ENCODE measurements around the gene NUAK1.

DNA sequence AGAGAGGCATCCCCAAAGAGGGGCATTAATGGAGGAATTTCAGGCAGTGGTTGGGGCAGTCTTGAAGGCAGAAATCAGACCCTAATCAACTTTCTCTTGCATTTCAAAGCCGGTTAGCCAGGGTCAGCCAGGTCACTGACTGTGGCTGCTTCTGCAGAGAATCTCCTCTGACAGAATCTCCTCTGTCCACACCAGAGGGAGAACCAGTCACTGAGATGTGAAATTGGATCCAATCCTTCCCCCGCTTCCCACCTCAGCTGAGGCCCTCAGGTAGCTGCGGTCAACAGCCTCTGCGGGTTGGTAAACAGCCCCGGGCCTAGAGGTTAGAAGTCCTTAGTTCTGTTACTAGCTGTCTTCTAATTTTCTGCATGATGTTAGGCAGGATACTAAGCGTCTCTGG lies 39.8 kb upstream of the NUAK1 start:
- TF ChIP-seq POLR2AphosphoS5 (IDR thresholded peaks at IDR 0.05) = no peak
- TF ChIP-seq, protein P1, sequence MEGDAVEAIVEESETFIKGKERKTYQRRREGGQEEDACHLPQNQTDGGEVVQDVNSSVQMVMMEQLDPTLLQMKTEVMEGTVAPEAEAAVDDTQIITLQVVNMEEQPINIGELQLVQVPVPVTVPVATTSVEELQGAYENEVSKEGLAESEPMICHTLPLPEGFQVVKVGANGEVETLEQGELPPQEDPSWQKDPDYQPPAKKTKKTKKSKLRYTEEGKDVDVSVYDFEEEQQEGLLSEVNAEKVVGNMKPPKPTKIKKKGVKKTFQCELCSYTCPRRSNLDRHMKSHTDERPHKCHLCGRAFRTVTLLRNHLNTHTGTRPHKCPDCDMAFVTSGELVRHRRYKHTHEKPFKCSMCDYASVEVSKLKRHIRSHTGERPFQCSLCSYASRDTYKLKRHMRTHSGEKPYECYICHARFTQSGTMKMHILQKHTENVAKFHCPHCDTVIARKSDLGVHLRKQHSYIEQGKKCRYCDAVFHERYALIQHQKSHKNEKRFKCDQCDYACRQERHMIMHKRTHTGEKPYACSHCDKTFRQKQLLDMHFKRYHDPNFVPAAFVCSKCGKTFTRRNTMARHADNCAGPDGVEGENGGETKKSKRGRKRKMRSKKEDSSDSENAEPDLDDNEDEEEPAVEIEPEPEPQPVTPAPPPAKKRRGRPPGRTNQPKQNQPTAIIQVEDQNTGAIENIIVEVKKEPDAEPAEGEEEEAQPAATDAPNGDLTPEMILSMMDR (IDR thresholded peaks at IDR 0.05) = no peak
- no peak for TF ChIP-seq EP300 (IDR thresholded peaks at IDR 0.05)
